Fibroblast of lung (primary cell): ENCODE data around the gene L2HGDH. TPM values are rescaled to one million over a fixed set of nuclear protein-coding genes. Genes with fewer than 3 reads are reported as not detected.

Experiments
- DNase-seq, 2 donors: peaks; one replicate each; pipeline versions ENCODE4 v3.0.0 to v3.0.0-alpha.2; 2010; ENCODE audit warnings: low read depth in 2 of 2
- H2AFZ ChIP-seq: 2 replicates; pipeline ENCODE4 v1.5.1; 2012; ENCODE audit warnings: low read length, control low read depth, inconsistent platforms
- H3K27ac ChIP-seq: 2 replicates; pipeline ENCODE4 v1.5.1; 2011; ENCODE audit warnings: low read length, control low read depth; ENCODE audit not compliant: insufficient read depth
- H3K27me3 ChIP-seq: 2 replicates; pipeline ENCODE4 v1.5.1; 2011; ENCODE audit warnings: mild to moderate bottlenecking, low read length; ENCODE audit not compliant: control insufficient read depth, insufficient read depth
- H3K36me3 ChIP-seq: 2 replicates; pipeline ENCODE4 v1.5.1; 2011; ENCODE audit warnings: low read length; ENCODE audit not compliant: control insufficient read depth, insufficient read depth
- H3K4me1 ChIP-seq: 2 replicates; pipeline ENCODE4 v1.5.1; 2011; ENCODE audit warnings: low read length; ENCODE audit not compliant: control insufficient read depth, insufficient read depth; ENCODE audit errors: extremely low read depth
- H3K4me2 ChIP-seq: 2 replicates; pipeline ENCODE4 v1.5.1; 2011; ENCODE audit warnings: low read length, control low read depth; ENCODE audit not compliant: insufficient read depth; ENCODE audit errors: extremely low read depth
- H3K4me3 ChIP-seq, 4 experiments: fragments of 200-600 bp in 1 of 4; sonication (generic) in 1 of 4; replicated peaks in 1 of 4; 2 replicates each; pipeline ENCODE4 v1.5.1; 2011 to 2016; ENCODE audit warnings: low read length in 4 of 4, low read depth in 3 of 4, mild to moderate bottlenecking in 3 of 4, control low read depth in 2 of 4, inconsistent platforms in 1 of 4, mixed read lengths in 1 of 4; ENCODE audit not compliant: insufficient read depth in 1 of 4; ENCODE audit errors: control extremely low read depth in 1 of 4
- H3K79me2 ChIP-seq: 2 replicates; pipeline ENCODE4 v1.5.1; 2012; ENCODE audit warnings: mild to moderate bottlenecking, low read length, inconsistent platforms; ENCODE audit not compliant: control insufficient read depth, insufficient read depth
- H3K9ac ChIP-seq: 2 replicates; pipeline ENCODE4 v1.5.1; 2011; ENCODE audit warnings: mild to moderate bottlenecking, low read length, control low read depth; ENCODE audit not compliant: insufficient read depth
- H3K9me3 ChIP-seq: 2 replicates; pipeline ENCODE4 v1.5.1; 2012; ENCODE audit warnings: low read depth, low read length; ENCODE audit not compliant: control insufficient read depth, insufficient read depth
- H4K20me1 ChIP-seq: 2 replicates; pipeline ENCODE4 v1.5.1; 2011; ENCODE audit warnings: low read length; ENCODE audit not compliant: control insufficient read depth, insufficient read depth; ENCODE audit errors: extremely low read depth
- CTCF ChIP-seq, 2 donors: IDR thresholded peaks in 1 of 2; conservative IDR thresholded peaks in 1 of 2; 1 replicate in 1 of 2; 2 replicates in 1 of 2; pipeline ENCODE4 v1.5.1; 2011 to 2012; ENCODE audit warnings: low read length in 2 of 2, control low read depth in 1 of 2, inconsistent platforms in 1 of 2, low read depth in 1 of 2, mild to moderate bottlenecking in 1 of 2
- EZH2 ChIP-seq: IDR thresholded peaks from 2 replicates; pipeline ENCODE4 v1.5.1; 2012; ENCODE audit warnings: low read length, control low read depth, mild to moderate bottlenecking; ENCODE audit errors: missing control alignments
- polyA plus RNA-seq, 2 donors: library from polyadenylated mRNA; depleted of rRNA in 1 of 2; stranded (reverse) in 1 of 2; unstranded in 1 of 2; fragments of >200 nt; gene quantifications; 2 replicates each; pipeline ENCODE4 v1.2.1, GENCODE V29; 2011 to 2012; ENCODE audit warnings: missing spikeins in 1 of 2
- total RNA-seq: library from RNA; depleted of rRNA; stranded (reverse); fragments of >200 nt; gene quantifications from 2 replicates; pipeline ENCODE4 v1.2.1, GENCODE V29; 2014

Gene L2HGDH
- total and polyA plus RNA-seq, 2 donors (not counting 1 experiment from before 2014, with no cell fraction given): 3.0 to 3.8 TPM

- Histone ChIP-seq H4K20me1 (no peaks in the 10 kb centered on the region), H3K4me1 (no peaks in the 10 kb centered on the region), H3K9ac (no peak overlapping the region), H3K27ac (no peak overlapping the region), H3K9me3 (no peaks in the 10 kb centered on the region), H3K79me2 (no peaks in the 10 kb centered on the region), H3K4me2 (no peak overlapping the region), H3K4me3 (no peak overlapping the region), H3K36me3 (no peaks in the 10 kb centered on the region), H2AFZ (no peak overlapping the region), H3K27me3 (no peaks in the 10 kb centered on the region)
- DNase-seq: no peak
- TF ChIP-seq EZH2 (no peak), CTCF (conservative IDR thresholded peaks at IDR 0.05 in 1 of 2, IDR thresholded peaks at IDR 0.05 in 1 of 2; ENCODE audit: low read depth in 1 of 2, low read length in 2 of 2) (no peak)
Observed at GRCh38 chr14:50299585-50299984, 12.4 kb downstream of the L2HGDH start.

GRCh38 chr14:50290306-50290705 lies 21.7 kb downstream of the L2HGDH start:
- no peak overlapping the region for H3K9ac ChIP-seq
- no peaks in the 10 kb centered on the region for H3K79me2 ChIP-seq
- TF ChIP-seq EZH2 (no peak), CTCF (conservative IDR thresholded peaks at IDR 0.05 in 1 of 2, IDR thresholded peaks at IDR 0.05 in 1 of 2; ENCODE audit: low read depth in 1 of 2, low read length in 2 of 2) (no peak)
- no peak overlapping the region for H3K4me3 ChIP-seq
- H3K4me2 ChIP-seq: no peak overlapping the region
- no peaks in the 10 kb centered on the region for H3K36me3 ChIP-seq
- no peak overlapping the region for H2AFZ ChIP-seq
- no peaks in the 10 kb centered on the region for H4K20me1 ChIP-seq
- H3K4me1 ChIP-seq: no peaks in the 10 kb centered on the region
- H3K27ac ChIP-seq: no peak overlapping the region
- DNase-seq: no peak
- no peaks in the 10 kb centered on the region for H3K27me3 ChIP-seq
- H3K9me3 ChIP-seq: no peaks in the 10 kb centered on the region

- Histone ChIP-seq H3K4me2 (no peak overlapping the region), H2AFZ (no peak overlapping the region), H4K20me1 (no peaks in the 10 kb centered on the region), H3K9me3 (no peaks in the 10 kb centered on the region), H3K27ac (no peak overlapping the region), H3K27me3 (no peaks in the 10 kb centered on the region), H3K4me3 (no peak overlapping the region), H3K36me3 (no peaks in the 10 kb centered on the region), H3K79me2 (no peaks in the 10 kb centered on the region), H3K9ac (no peak overlapping the region), H3K4me1 (no peaks in the 10 kb centered on the region)
- no peak for DNase-seq
- no peak for TF ChIP-seq EZH2
- TF ChIP-seq CTCF (conservative IDR thresholded peaks at IDR 0.05 in 1 of 2, IDR thresholded peaks at IDR 0.05 in 1 of 2; ENCODE audit: low read depth in 1 of 2, low read length in 2 of 2): no peak
Observed at GRCh38 chr14:50288146-50288545, 23.9 kb downstream of the L2HGDH start.
